GM03348 (cell line): ENCODE measurements around the gene AARS2.

Experiments used
- DNase-seq: peaks from one replicate; pipeline ENCODE4 v3.0.0; 2012; ENCODE audit warnings: low spot score

The AARS2 gene

DNA sequence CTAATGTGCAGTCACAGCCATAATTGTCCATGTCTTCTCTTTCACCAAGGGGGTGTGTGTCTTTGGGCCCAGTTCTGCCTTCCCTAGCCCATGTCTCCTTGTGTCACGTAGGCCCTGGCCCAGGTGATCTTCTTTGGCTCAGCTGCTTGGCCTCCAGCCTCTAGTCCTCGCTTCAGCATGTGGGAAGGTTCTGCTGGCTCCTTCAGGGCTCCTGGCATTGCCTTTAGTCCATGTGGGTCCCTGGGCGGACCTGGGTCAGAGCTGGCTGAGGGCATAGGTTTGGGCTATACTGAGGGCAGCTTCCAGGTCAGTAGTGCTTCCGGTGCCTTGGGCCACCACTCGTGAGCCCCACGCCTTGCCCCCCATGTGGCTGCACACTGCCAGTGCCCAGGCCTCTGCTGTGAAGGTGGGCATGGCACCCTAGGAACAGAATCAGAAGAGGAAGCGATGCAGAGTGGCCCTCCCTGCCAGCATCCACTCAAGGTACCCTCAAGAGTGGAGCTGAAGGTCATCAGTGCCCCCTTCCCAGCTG, 12.8 kb downstream of the AARS2 start:
- no peak for DNase-seq

DNA sequence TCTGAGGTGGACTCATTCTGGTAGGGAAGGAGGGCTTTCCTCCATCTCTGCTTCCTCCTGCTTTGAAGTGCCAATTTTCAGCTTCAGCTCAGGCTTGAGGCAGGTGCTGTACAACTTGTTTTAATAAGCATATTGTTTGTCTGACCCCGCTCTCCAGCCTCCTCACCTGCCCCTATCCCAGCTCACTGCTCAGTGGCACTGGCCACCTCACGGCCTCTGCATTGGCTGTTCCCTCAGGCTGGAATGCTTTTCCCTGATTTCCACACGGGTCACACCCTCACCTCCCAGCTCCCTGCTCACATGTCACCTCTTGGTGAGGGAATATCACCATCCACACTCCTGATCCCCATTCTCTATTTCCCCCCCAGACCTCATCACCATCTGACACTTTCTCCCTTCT, 14.3 kb downstream of the AARS2 start:
- no peak for DNase-seq

GRCh38 chr6:44298055-44298803, 14.9 kb downstream of the AARS2 start:
- peak; percentile 24 for DNase-seq

GRCh38 chr6:44297063-44298038, 15.8 kb downstream of the AARS2 start:
- DNase-seq: peak; percentile 77

GRCh38 chr6:44294832-44295791, 18.0 kb downstream of the AARS2 start:
- DNase-seq: no peak

DNA sequence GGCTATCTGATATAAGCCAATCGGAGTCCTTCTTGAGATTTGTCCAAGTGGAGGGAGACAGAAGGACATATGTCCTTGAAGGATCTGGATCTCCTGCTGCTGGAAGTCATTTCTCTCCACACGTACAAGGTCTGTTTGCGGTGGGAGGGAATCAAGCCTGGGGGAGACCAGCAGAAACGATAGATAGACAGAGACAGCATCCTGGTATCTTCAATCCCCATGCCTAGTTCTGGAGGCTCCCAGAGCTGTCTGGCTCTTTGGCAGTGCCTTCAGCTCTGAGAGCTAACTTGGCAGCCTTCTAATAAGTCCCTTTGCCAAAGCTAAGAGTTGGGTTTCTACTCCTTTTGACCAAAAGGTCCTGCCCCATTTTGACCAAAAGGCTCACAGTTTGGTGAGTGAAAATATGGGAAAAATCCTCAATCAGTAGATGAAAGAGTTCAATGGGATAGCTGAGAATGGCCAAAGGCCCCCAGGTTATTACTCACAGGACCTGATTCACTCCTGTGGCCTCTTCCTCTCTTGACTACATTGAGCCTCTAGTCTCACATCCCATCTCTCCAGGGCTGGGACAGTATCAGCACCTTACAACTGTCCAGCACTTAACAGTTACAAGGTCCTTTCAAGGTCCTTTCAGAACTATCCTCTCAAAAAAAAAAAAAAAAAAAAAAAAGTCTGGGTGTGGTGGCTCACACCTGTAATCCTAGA, 20.3 kb downstream of the AARS2 start:
- no peak for DNase-seq

- no peak for DNase-seq
These were observed 21.3 kb downstream of the AARS2 start for GRCh38 chr6:44291841-44292240.

GRCh38 chr6:44289726-44290260, 23.4 kb downstream of the AARS2 start:
- DNase-seq: no peak

DNA sequence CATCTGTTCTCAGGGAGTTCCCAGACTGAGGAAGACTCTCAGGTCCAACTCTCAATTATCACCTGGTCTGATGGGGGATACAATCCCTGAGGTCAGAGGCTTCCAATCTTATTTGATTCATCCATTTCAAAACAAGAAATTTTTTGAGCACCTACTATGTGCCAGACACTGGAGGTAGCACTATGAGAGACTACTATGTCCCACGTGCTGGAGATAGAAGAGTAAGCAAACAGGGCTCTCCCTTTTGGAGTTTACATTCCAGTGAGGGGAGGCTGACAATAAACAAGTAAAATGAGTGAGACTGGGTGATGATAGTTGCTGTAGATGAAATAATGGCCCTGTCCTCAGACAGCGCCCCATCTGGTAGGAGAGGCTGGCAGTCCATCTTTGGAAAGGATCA, 26.4 kb downstream of the AARS2 start:
- DNase-seq: no peak

- DNase-seq: no peak
These were observed 26.9 kb downstream of the AARS2 start for GRCh38 chr6:44286285-44286565.

- peak; percentile 47 for DNase-seq
These were observed 27.4 kb downstream of the AARS2 start for GRCh38 chr6:44285552-44286284.

DNA sequence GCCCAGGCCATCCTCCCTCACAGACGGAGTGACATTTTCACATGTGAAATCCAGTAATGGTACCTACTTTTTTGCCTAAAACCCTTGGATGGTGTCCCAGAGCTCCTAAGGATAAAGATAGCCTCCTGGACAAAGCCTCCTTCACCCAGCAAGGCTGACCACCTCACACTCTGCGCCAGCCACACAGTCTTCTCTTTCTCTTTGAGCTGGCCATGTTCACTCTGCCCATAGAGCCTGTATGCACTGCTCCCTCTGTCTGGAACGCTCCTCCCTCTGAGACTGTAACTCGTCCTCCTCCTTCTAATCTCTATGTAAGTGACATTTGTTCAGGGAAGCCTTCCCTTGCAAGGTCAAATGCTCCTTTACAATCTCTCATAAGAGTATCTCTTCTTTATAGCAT, 28.3 kb downstream of the AARS2 start:
- DNase-seq: no peak

DNA sequence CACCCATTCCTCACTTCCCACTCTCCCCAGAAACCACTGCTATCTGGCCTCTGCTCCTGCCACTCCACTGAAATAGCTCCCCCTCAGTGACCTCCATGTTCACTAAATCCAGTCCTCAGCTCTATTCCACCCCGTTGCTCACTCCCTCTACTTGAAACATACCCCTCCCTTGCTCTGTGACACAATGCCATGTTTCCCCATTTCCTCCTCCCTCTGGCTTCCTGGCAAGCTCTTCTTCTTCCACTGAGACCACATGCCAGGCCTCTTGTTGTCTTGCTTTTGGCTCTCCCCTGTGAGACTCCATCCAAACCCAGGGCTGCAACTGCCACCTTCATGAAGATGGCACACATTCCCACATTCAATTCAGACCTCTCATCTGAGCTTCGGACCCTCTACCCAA, 29.0 kb downstream of the AARS2 start:
- DNase-seq: no peak

DNA sequence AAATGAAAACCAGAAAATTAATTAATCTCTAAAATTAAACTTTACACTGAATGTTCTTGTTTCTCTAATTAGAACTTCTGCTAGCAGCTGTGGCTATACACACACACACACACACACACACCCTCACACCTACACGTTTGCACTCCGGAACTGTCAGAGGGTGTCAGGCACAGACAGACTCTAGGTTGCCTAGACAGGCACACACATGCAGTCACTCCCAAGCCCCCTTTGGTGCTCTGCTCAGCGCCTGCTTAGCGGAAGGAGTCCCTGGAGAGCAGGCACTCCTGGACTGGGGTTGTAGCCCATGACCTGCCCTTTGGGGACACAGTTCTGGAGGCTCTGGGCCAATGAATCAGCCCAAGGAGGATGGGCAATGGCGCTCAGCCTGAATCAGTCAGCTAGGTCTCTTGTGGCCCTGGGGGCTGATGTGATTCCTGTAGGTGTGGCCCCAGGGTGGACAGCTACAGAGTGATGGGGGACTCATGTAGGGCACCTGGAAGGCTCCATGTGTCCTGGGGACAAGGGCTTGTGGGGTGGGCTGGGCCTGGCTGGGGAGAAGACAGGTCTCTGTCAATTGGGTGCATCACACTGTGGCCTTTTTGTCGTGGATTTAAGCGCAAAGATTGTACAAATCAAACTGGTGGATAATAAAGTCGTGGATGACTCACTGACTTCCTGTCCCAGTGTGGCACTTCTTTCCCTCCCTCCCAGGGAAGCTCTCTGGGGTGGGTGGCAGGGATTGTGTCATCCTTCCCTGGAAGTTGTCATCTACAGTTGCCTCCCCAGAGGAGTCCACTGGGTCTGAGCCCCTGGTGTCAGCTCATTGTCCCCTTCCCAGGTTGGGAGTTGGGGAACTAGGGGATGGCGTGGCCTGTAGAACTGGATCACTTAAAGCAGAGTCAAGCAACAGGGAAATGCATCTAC, 34.1 kb downstream of the AARS2 start:
- DNase-seq: no peak

- no peak for DNase-seq
These were observed 34.8 kb downstream of the AARS2 start for GRCh38 chr6:44278315-44278714.

DNA sequence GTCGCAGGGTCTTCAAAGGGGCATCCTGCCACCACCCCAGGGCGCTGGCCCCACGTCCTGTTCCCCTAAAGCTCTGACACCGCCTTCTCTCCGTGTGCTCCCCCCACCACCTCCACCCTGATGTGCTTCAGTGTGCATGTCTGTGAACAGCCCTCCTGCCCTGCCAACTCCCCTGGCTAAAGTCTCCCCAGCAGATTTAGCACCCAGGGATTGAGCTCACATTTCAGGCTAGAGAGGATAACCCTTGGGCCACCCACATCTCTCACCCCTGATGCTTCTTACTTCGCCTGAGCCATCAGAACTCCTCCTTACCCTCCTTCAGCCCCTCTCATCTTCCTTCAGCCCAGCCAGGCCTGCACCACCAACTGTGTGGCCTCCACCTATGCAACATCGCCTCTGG, 35.4 kb downstream of the AARS2 start:
- DNase-seq: no peak

DNA sequence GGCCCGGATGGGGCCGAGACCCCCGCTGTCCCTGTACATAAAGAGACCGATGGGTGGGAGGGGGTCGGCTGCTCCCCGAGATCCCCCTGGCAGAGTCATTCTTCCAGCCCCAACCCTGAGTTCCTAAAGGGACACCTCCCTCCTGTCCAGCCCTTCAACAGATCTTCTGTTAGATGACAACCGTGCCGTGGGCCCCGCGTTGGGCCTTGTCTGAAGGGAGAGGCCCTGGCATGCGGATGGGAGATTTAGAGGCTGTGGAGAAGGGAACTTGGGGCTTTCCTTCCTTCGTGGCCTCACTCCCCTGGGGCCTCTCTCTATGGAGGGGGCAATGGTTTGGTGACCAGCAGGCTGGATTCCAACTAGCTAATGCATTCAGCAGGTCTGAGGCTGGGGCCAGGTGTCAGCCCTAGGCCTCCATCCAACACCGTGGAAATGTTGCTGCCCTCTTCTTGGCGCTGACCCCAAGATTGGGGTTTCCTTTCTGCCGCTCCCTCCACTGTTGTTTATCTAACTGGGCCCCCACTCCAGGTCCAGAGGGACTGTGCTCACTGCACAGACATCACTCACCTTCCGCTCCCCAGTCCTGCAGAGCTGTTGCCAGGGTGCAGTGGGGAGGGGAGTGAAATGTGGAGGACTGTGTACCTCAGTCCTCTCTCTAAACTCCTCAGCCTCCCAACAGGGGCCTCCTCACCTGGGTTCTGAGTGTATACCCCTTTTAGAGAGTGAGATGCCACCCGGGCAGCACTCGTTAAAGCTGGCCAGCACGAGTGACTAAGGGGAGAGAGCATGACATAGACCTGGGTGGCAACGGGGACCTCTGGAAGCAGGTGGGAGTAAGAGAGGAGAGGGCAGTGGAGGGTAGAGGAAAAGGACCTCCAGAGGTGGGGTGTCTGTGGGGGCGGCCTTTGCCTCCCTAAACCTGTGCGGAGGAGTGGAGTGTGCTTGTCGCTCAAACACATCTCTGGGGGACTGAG, 36.2 kb downstream of the AARS2 start:
- no peak for DNase-seq
